Hepatocyte (in vitro differentiated cells): Measurements from ENCODE around the gene ATP4A. TPM values are rescaled to one million over a fixed set of nuclear protein-coding genes. Genes with fewer than 3 reads are reported as not detected.

ENCODE experiments used
- DNase-seq: peaks from one replicate; pipeline ENCODE4 v3.0.0-alpha.2; 2016; ENCODE audit warnings: low spot score
- H2AFZ ChIP-seq: fragments of 200-600 bp; sonication (generic); 2 replicates; pipeline ENCODE4 v1.6.0; 2016; ENCODE audit warnings: antibody characterized with exemption, mild to moderate bottlenecking
- H3K27ac ChIP-seq: fragments of 200-600 bp; sonication (generic); 2 replicates; pipeline ENCODE4 v1.5.1; 2016; ENCODE audit warnings: mild to moderate bottlenecking
- H3K27me3 ChIP-seq: fragments of 200-600 bp; sonication (generic); 2 replicates; pipeline ENCODE4 v1.6.1; 2016
- H3K36me3 ChIP-seq: fragments of 200-600 bp; sonication (generic); replicated peaks from 2 replicates; pipeline ENCODE4 v1.5.1; 2016; ENCODE audit warnings: low read depth; ENCODE audit not compliant: insufficient read depth
- H3K4me1 ChIP-seq: fragments of 200-600 bp; sonication (generic); 2 replicates; pipeline ENCODE4 v1.5.1; 2016; ENCODE audit warnings: mild to moderate bottlenecking, moderate library complexity; ENCODE audit not compliant: insufficient read depth
- H3K4me2 ChIP-seq: fragments of 200-600 bp; sonication (generic); 2 replicates; pipeline ENCODE4 v1.6.0; 2016
- H3K4me3 ChIP-seq: fragments of 200-600 bp; sonication (generic); 2 replicates; pipeline ENCODE4 v1.5.1; 2016; ENCODE audit warnings: mild to moderate bottlenecking
- H3K79me2 ChIP-seq: fragments of 200-600 bp; sonication (generic); 2 replicates; pipeline ENCODE4 v1.6.0; 2017; ENCODE audit warnings: mild to moderate bottlenecking
- H3K9me2 ChIP-seq: fragments of 200-600 bp; sonication (generic); replicated peaks from 2 replicates; pipeline ENCODE4 v1.6.0; 2017; ENCODE audit warnings: mild to moderate bottlenecking; ENCODE audit not compliant: insufficient read depth
- H3K9me3 ChIP-seq: fragments of 200-600 bp; sonication (generic); 2 replicates; pipeline ENCODE4 v1.5.1; 2016; ENCODE audit warnings: low read depth, mild to moderate bottlenecking
- H4K20me1 ChIP-seq: fragments of 200-600 bp; sonication (generic); 2 replicates; pipeline ENCODE4 v1.6.0; 2016; ENCODE audit warnings: mild to moderate bottlenecking; ENCODE audit not compliant: insufficient read depth, poor library complexity, severe bottlenecking
- CTCF ChIP-seq: fragments of 200-600 bp; sonication (generic); IDR thresholded peaks from 2 replicates; pipeline ENCODE4 v1.5.1; 2016; ENCODE audit warnings: antibody characterized with exemption, mild to moderate bottlenecking; ENCODE audit not compliant: poor library complexity
- EZH2 ChIP-seq: fragments of 200-600 bp; sonication (generic); IDR thresholded peaks from 2 replicates; pipeline ENCODE4 v1.6.1; 2016; ENCODE audit warnings: antibody characterized with exemption, mild to moderate bottlenecking, borderline replicate concordance
- EZH2phosphoT487 ChIP-seq: fragments of 200-600 bp; sonication (generic); IDR thresholded peaks from one replicate; pipeline ENCODE4 v1.6.1; 2018; ENCODE audit warnings: antibody characterized with exemption, mild to moderate bottlenecking, low read depth, moderate library complexity; ENCODE audit not compliant: unreplicated experiment, severe bottlenecking
- WGBS: methylation state at CpG from one replicate; pipeline ENCODE4 v1.1.6; 2016; ENCODE audit warnings: low lambda C conversion rate; ENCODE audit errors: missing lambda C conversion rate; 5-methylcytosine and 5-hydroxymethylcytosine counted together
- polyA plus RNA-seq: library from polyadenylated mRNA; unstranded; fragments of >200 nt; fragmentation: Nextera tagmentation; extraction: Ambion mirVana; gene quantifications from 2 replicates; pipeline ENCODE4 v1.2.1, GENCODE V29; 2016
- total RNA-seq: library from RNA; depleted of rRNA; stranded (reverse); fragments of >200 nt; gene quantifications from 2 replicates; pipeline ENCODE4 v1.2.3, GENCODE V29; 2014

ATP4A gene
- total and polyA plus RNA-seq, 2 experiments from 2014 or later, result 3.5 to 5.0 TPM

DNA sequence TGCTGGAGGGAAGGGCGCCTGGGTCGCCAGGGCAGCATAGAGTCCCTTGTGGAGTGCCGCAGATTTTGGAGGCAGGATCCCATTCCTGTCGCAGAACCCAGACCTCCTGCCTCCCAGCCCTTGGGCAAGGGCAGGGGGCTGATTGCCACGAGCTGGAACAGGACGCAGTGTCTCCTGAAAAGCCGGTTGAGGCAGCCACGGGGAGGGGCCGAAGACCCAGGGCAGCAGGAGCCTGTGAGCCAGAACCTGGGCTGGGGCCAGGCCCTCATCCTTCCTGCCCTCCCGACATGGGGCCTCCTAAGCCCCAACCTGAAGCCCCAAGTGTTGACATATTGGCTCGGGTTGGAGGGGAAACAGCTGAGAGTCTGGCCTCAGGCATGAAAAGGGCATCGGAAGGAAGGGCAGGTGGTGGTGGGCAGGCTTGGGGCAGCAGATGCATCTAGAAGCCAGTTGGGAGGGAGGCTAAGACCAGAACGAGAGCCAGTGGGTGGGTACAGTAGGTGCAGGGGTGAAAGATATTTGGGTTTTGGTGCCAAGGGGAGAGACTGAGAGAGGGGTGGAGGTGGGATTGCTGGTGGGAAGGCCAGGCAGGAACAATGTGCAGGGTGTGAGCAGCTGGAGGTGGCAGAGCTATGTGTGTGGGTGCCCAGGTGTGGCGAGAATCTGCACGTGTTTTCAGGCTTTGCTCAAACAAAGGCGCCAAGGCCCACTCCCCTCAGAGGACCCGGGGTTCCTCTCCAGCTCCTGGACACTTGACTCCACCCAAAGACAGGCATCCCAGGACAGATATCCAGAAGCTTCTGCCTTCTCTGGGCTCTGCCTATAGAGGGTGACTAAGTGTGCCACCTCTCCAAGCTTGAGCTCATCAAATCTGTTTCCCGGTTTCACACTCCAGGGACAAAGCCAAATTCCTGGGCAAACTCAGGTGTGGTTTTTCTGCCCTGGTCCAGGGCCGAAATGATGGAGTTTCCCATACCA is 33.9 kb downstream of the ATP4A start:
- Histone ChIP-seq H3K27me3 (peaks cover 2% of the 10 kb centered on the region), H3K9me2 (no peaks in the 10 kb centered on the region)

GRCh38 chr19:35528218-35529038 is 35.0 kb downstream of the ATP4A start, which contains the start of gene SBSN:
Gene SBSN (minus strand): TSS chr19:35528311. CDS start chr19:35528281, 30 bp downstream.
- DNase-seq, result no peak
- Histone ChIP-seq H3K79me2 (no peaks in the 10 kb centered on the region), H3K36me3 (no peaks in the 10 kb centered on the region), H3K4me1 (no peaks in the 10 kb centered on the region), H3K27me3 (peaks cover 7% of the 10 kb centered on the region), H3K9me3 (no peaks in the 10 kb centered on the region), H3K4me2 (no peak within 1 kb of the TSS), H3K27ac (no peak within 1 kb of the TSS), H3K9me2 (no peaks in the 10 kb centered on the region), H3K4me3 (no peak within 1 kb of the TSS), H4K20me1 (no peaks in the 10 kb centered on the region), H2AFZ (no peak within 1 kb of the TSS)
- whole genome bisulfite sequencing, result 84% methylated on average over 11 of the region's 11 CpGs
- no peak for TF ChIP-seq CTCF
- no peak for TF ChIP-seq EZH2phosphoT487
- TF ChIP-seq EZH2, result no peak

More for the DNA sequence above, 33.9 kb downstream of the ATP4A start:
- H3K4me1 ChIP-seq, result no peaks in the 10 kb centered on the region
- no peak for DNase-seq
- H3K79me2 ChIP-seq, result no peaks in the 10 kb centered on the region
- H3K4me2 ChIP-seq, result no peak overlapping the region
- no peak overlapping the region for H3K27ac ChIP-seq
- no peaks in the 10 kb centered on the region for H3K9me3 ChIP-seq
- 75% methylated on average over 17 of the region's 19 CpGs for WGBS
- H3K36me3 ChIP-seq, result no peaks in the 10 kb centered on the region
- no peak overlapping the region for H2AFZ ChIP-seq
- H3K4me3 ChIP-seq, result no peak overlapping the region
- TF ChIP-seq CTCF, result no peak
- TF ChIP-seq EZH2, result no peak
- TF ChIP-seq EZH2phosphoT487, result no peak
- no peaks in the 10 kb centered on the region for H4K20me1 ChIP-seq

DNA sequence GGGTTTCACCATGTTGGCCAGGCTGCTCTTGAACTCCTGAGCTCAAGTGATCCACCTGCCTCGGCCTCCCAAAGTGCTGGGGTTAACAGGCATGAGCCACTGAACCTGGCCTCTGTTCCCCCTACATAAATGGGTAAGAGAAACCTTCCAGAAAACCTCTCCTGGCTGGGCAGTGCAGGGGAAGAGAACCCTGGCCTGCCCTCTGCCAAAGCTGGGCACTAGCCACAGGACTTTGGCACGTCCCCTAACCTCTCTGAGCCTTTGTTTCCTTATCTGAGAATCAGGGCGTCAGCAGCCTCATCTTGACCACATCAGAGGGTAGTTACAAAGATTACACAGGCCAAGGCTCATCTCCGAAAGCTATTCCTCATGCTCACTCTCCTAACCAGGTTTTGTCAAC is 37.6 kb downstream of the ATP4A start:
- H3K9me3 ChIP-seq, result no peaks in the 10 kb centered on the region
- H3K4me1 ChIP-seq, result no peaks in the 10 kb centered on the region
- H3K27me3 ChIP-seq, result peaks cover 7% of the 10 kb centered on the region
- H3K9me2 ChIP-seq, result no peaks in the 10 kb centered on the region
- no peak overlapping the region for H2AFZ ChIP-seq
- TF ChIP-seq EZH2phosphoT487 (no peak), EZH2 (no peak), CTCF (no peak)
- no peaks in the 10 kb centered on the region for H4K20me1 ChIP-seq
- H3K79me2 ChIP-seq, result no peaks in the 10 kb centered on the region
- 71% methylated on average over 4 of the region's 4 CpGs for WGBS
- no peak for DNase-seq
- no peak overlapping the region for H3K27ac ChIP-seq
- no peak overlapping the region for H3K4me2 ChIP-seq
- H3K4me3 ChIP-seq, result no peak overlapping the region
- no peaks in the 10 kb centered on the region for H3K36me3 ChIP-seq
